Stimulated activated CD8-positive, alpha-beta memory T cell treated with anti-CD3 and anti-CD28 coated beads, Interleukin-4, amount 100 ng/mL, for 1 hour (primary cell): Measurements from ENCODE around the gene OR6T1.

Source experiments
- DNase-seq, 2 donors: peaks; one replicate each; pipeline ENCODE4 v3.0.0-alpha.2; 2020; ENCODE audit warnings: low read depth in 2 of 2, low spot score in 1 of 2

Gene OR6T1

GRCh38 chr11:123943738-123944137, at the start of gene OR6T1:
OR6T1 (minus strand) TSS chr11:123943838; CDS start chr11:123943838, 0 bp downstream.
- DNase-seq = no peak

- no peak for DNase-seq
These were observed 35.7 kb upstream of the OR6T1 start for GRCh38 chr11:123979311-123979710.

- DNase-seq = no peak
These were observed 34.2 kb upstream of the OR6T1 start, which contains the start of gene OR10S1 for GRCh38 chr11:123977731-123978347. OR10S1 (minus strand) TSS chr11:123977781; CDS start chr11:123977664, 117 bp downstream.

GRCh38 chr11:123976770-123977560, 33.3 kb upstream of the OR6T1 start:
- no peak for DNase-seq

- no peak for DNase-seq
These were observed 30.2 kb upstream of the OR6T1 start for GRCh38 chr11:123973816-123974215.

GRCh38 chr11:123956752-123957151, 13.1 kb upstream of the OR6T1 start:
- DNase-seq = no peak

- no peak for DNase-seq
These were observed 1.5 kb upstream of the OR6T1 start for GRCh38 chr11:123945132-123945531.

- no peak for DNase-seq
These were observed 1.2 kb downstream of the OR6T1 start for GRCh38 chr11:123942413-123942812.

- no peak for DNase-seq
These were observed 4.3 kb downstream of the OR6T1 start, which contains the start of gene OR4D5 for GRCh38 chr11:123939317-123939716. OR4D5 (plus strand) TSS chr11:123939617; CDS start chr11:123939617, 0 bp downstream.

- DNase-seq = no peak
These were observed 19.6 kb downstream of the OR6T1 start for GRCh38 chr11:123924027-123924426.

GRCh38 chr11:123920943-123921342, 22.7 kb downstream of the OR6T1 start:
- no peak for DNase-seq

GRCh38 chr11:123905826-123906225, 37.8 kb downstream of the OR6T1 start:
- no peak for DNase-seq

- DNase-seq = no peak
These were observed 38.7 kb downstream of the OR6T1 start for GRCh38 chr11:123904932-123905331.

- no peak for DNase-seq
These were observed 39.7 kb downstream of the OR6T1 start for GRCh38 chr11:123903932-123904331.

GRCh38 chr11:123901867-123902266, 41.8 kb downstream of the OR6T1 start, which contains the start of gene OR8D4:
OR8D4 (plus strand) TSS chr11:123902167; CDS start chr11:123906432, 4,265 bp downstream.
- DNase-seq = no peak

- DNase-seq = no peak
These were observed 43.8 kb downstream of the OR6T1 start for GRCh38 chr11:123899792-123900191.
